Measurements from ENCODE around the gene FBXL5.

DNA sequence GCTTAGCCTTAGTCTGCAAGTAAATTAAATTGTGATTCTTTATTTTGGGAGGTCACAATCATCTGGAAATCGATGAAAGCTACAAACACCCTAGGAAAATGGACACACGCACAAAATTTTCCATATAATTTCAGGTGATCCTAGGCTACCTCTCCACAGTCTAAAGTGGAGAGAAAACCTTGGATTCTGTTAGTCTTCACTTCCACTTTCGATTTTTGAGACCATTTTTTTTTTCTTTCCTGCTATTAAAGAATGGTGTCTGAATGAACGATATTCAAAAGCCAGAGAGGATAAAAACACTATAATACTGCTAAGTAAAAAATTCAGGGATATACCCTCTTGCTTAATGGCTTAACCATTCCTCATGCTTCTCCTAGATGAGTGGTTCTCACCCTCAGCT is 1.7 kb downstream of the FBXL5 start:
- TF ChIP-seq, protein P1, sequence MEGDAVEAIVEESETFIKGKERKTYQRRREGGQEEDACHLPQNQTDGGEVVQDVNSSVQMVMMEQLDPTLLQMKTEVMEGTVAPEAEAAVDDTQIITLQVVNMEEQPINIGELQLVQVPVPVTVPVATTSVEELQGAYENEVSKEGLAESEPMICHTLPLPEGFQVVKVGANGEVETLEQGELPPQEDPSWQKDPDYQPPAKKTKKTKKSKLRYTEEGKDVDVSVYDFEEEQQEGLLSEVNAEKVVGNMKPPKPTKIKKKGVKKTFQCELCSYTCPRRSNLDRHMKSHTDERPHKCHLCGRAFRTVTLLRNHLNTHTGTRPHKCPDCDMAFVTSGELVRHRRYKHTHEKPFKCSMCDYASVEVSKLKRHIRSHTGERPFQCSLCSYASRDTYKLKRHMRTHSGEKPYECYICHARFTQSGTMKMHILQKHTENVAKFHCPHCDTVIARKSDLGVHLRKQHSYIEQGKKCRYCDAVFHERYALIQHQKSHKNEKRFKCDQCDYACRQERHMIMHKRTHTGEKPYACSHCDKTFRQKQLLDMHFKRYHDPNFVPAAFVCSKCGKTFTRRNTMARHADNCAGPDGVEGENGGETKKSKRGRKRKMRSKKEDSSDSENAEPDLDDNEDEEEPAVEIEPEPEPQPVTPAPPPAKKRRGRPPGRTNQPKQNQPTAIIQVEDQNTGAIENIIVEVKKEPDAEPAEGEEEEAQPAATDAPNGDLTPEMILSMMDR (IDR thresholded peaks at IDR 0.05; ENCODE audit: insufficient read depth, low read length, poor library complexity, severe bottlenecking) = no peak
- no peak for TF ChIP-seq EZH2phosphoT487 (conservative IDR thresholded peaks at IDR 0.05; ENCODE audit: low read length)
